Vagina (tissue), 2 donors: ENCODE data around the gene KERA. TPM values are rescaled to one million over a fixed set of nuclear protein-coding genes. Genes with fewer than 3 reads are reported as not detected.

Experiments used
- DNase-seq, 2 donors: peaks; one replicate each; pipeline ENCODE4 v3.0.0-alpha.2; 2017; ENCODE audit errors: extremely low spot score in 2 of 2
- H3K27ac ChIP-seq: fragments of 200-600 bp; sonication (generic); one replicate; pipeline ENCODE4 v1.5.1; 2019
- H3K27me3 ChIP-seq: fragments of 200-600 bp; sonication (generic); one replicate; pipeline ENCODE4 v1.5.1; 2019
- H3K36me3 ChIP-seq, 2 donors: fragments of 200-600 bp; sonication (generic); one replicate each; pipeline ENCODE4 v1.5.1; 2017 to 2019
- H3K4me1 ChIP-seq: fragments of 200-600 bp; sonication (generic); one replicate; pipeline ENCODE4 v1.5.1; 2019
- H3K4me3 ChIP-seq, 2 donors: fragments of 200-600 bp; sonication (generic); 1 replicate in 1 of 2; 2 replicates in 1 of 2; pipeline ENCODE4 v1.5.1; 2016 to 2019
- H3K9me3 ChIP-seq: fragments of 200-600 bp; sonication (generic); one replicate; pipeline ENCODE4 v1.5.1; 2019
- POLR2A ChIP-seq, 2 donors: fragments of 450-650 bp; IDR thresholded peaks; one replicate each; pipeline ENCODE4 v1.6.1; 2017; ENCODE audit warnings: antibody characterized with exemption in 2 of 2, mild to moderate bottlenecking in 2 of 2, moderate library complexity in 2 of 2
- POLR2AphosphoS5 ChIP-seq, 2 donors: sonication (generic); formaldehyde crosslinking; IDR thresholded peaks; one replicate each; pipeline ENCODE4 v1.9.0; 2017; ENCODE audit warnings: antibody characterized with exemption in 2 of 2, mild to moderate bottlenecking in 2 of 2, low read depth in 1 of 2; ENCODE audit not compliant: insufficient read depth in 1 of 2
- intact Hi-C: fragments of 100-400 bp; cut with DNase I; formaldehyde crosslinking; loops from one replicate; pipeline ENCODE4 v1.15.1; 2023
- total RNA-seq: library from RNA; depleted of rRNA; stranded (reverse); fragments of >200 nt; gene quantifications from one replicate; pipeline ENCODE4 v1.2.3, GENCODE V29; 2016
- TF ChIP-seq, protein P1 (sequence below), 3 experiments: fragments of 450-650 bp in 2 of 3; fragments of 200-600 bp in 1 of 3; sonication (generic) in 1 of 3; IDR thresholded peaks; one replicate each; pipeline ENCODE4 v1.5.1; 2017 to 2019; ENCODE audit warnings: antibody characterized with exemption in 3 of 3, mild to moderate bottlenecking in 2 of 3, moderate library complexity in 2 of 3

Gene KERA
- total RNA-seq, 1 donor from 2014 or later = not detected

DNA sequence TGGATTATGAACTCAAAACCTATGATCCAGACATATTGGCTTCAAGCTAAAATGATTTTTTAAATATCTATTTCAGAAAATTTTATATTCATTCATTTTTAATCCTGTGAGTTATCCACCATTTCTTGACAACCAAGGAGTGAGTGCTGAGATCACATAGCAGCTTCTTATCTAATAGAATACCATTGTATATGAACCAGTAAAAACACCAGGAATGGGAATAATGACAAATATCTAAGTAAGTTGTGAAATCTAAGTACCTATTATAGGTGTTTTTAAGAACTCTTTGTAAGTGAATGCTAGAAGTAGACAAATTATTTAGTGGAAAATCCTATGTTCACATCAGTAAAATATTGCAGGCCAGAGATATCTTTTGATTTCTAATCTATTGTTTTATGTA is 45.3 kb upstream of the KERA start:
- intact Hi-C loops = no loop called here
- H3K36me3 ChIP-seq = no peaks in the 10 kb centered on the region
- no peaks in the 10 kb centered on the region for H3K27me3 ChIP-seq
- TF ChIP-seq POLR2A (IDR thresholded peaks at IDR 0.05) = no peak
- TF ChIP-seq, protein P1, sequence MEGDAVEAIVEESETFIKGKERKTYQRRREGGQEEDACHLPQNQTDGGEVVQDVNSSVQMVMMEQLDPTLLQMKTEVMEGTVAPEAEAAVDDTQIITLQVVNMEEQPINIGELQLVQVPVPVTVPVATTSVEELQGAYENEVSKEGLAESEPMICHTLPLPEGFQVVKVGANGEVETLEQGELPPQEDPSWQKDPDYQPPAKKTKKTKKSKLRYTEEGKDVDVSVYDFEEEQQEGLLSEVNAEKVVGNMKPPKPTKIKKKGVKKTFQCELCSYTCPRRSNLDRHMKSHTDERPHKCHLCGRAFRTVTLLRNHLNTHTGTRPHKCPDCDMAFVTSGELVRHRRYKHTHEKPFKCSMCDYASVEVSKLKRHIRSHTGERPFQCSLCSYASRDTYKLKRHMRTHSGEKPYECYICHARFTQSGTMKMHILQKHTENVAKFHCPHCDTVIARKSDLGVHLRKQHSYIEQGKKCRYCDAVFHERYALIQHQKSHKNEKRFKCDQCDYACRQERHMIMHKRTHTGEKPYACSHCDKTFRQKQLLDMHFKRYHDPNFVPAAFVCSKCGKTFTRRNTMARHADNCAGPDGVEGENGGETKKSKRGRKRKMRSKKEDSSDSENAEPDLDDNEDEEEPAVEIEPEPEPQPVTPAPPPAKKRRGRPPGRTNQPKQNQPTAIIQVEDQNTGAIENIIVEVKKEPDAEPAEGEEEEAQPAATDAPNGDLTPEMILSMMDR (IDR thresholded peaks at IDR 0.05) = no peak
- no peak for TF ChIP-seq POLR2AphosphoS5 (IDR thresholded peaks at IDR 0.05; ENCODE audit: insufficient read depth in 1 of 2, low read depth in 1 of 2)
- H3K4me3 ChIP-seq = no peak overlapping the region
- peaks cover 10% of the 10 kb centered on the region for H3K4me1 ChIP-seq
- H3K9me3 ChIP-seq = no peaks in the 10 kb centered on the region
- H3K27ac ChIP-seq = no peak overlapping the region
- DNase-seq = no peak

GRCh38 chr12:91100906-91101305 is 43.1 kb upstream of the KERA start:
- DNase-seq = no peak
- Histone ChIP-seq H3K9me3 (no peaks in the 10 kb centered on the region), H3K27ac (no peak overlapping the region), H3K4me3 (no peak overlapping the region), H3K36me3 (no peaks in the 10 kb centered on the region), H3K4me1 (peaks cover 10% of the 10 kb centered on the region), H3K27me3 (no peaks in the 10 kb centered on the region)
- no peak for TF ChIP-seq POLR2AphosphoS5 (IDR thresholded peaks at IDR 0.05; ENCODE audit: insufficient read depth in 1 of 2, low read depth in 1 of 2)
- no peak for TF ChIP-seq POLR2A (IDR thresholded peaks at IDR 0.05)
- TF ChIP-seq, protein P1 (IDR thresholded peaks at IDR 0.05) = no peak
- intact Hi-C loops = no loop called here

DNA sequence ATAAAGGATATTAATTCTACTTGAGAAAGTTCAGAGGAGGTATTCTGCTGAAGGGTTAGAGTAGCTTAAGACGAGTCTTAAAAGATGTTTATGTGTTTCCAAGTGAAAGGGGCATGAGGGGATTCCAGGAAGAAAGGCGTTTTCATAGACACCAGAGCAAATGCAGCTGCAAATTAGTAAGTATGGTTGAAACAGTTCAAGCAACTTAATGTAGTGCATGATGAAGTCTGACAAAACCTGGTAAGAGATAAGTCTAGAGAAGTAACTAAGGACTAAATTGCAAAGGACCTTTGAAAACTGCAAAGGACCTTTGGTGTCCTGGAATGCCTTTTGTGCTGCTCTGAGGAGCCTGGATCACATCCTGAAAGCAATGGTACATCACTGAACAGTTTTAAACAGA is 42.0 kb upstream of the KERA start:
- intact Hi-C loops = no loop called here
- TF ChIP-seq POLR2AphosphoS5 (IDR thresholded peaks at IDR 0.05; ENCODE audit: insufficient read depth in 1 of 2, low read depth in 1 of 2) (no peak), POLR2A (IDR thresholded peaks at IDR 0.05) (no peak)
- TF ChIP-seq, protein P1 (IDR thresholded peaks at IDR 0.05) = no peak
- no peaks in the 10 kb centered on the region for H3K9me3 ChIP-seq
- peak overlapping the region; percentile 73 for H3K27ac ChIP-seq
- H3K36me3 ChIP-seq = no peaks in the 10 kb centered on the region
- DNase-seq = no peak
- H3K4me1 ChIP-seq = peaks cover 10% of the 10 kb centered on the region
- H3K4me3 ChIP-seq = no peak overlapping the region
- H3K27me3 ChIP-seq = no peaks in the 10 kb centered on the region

DNA sequence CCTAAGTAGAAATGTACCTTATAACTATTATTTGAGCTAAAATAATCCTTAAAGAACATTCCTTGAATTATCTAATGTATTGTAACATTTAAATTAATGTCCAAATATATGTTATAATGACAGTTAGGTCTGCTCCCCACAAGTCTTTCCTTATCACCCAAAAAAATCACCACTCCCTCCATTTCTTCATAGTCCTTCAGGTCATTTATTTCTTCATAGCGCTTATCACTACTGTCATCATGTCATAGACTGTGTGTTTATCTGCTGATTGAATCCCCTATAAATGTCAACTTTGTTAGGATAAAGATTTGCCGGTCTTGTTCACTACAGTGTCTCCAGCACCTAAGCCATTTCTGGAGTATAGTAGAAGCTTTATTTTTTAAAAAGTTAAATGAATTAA is 41.5 kb upstream of the KERA start:
- H3K9me3 ChIP-seq = no peaks in the 10 kb centered on the region
- DNase-seq = no peak
- H3K27me3 ChIP-seq = no peaks in the 10 kb centered on the region
- intact Hi-C loops = no loop called here
- TF ChIP-seq POLR2AphosphoS5 (IDR thresholded peaks at IDR 0.05; ENCODE audit: insufficient read depth in 1 of 2, low read depth in 1 of 2) = no peak
- no peak for TF ChIP-seq POLR2A (IDR thresholded peaks at IDR 0.05)
- TF ChIP-seq, protein P1 (IDR thresholded peaks at IDR 0.05) = no peak
- H3K4me3 ChIP-seq = no peak overlapping the region
- H3K27ac ChIP-seq = peak overlapping the region; percentile 73
- peaks cover 10% of the 10 kb centered on the region for H3K4me1 ChIP-seq
- no peaks in the 10 kb centered on the region for H3K36me3 ChIP-seq

- H3K27me3 ChIP-seq = no peaks in the 10 kb centered on the region
- intact Hi-C loops = no loop called here
- peak overlapping the region; percentile 73 for H3K27ac ChIP-seq
- TF ChIP-seq, protein P1 (IDR thresholded peaks at IDR 0.05) = no peak
- TF ChIP-seq POLR2AphosphoS5 (IDR thresholded peaks at IDR 0.05; ENCODE audit: insufficient read depth in 1 of 2, low read depth in 1 of 2) = peak in 1 of 2 donors; percentile 33
- H3K9me3 ChIP-seq = no peaks in the 10 kb centered on the region
- no peak for DNase-seq
- no peaks in the 10 kb centered on the region for H3K36me3 ChIP-seq
- peaks cover 10% of the 10 kb centered on the region for H3K4me1 ChIP-seq
- no peak overlapping the region for H3K4me3 ChIP-seq
Measured at GRCh38 chr12:91098941-91099340, 41.1 kb upstream of the KERA start.
